Transverse colon (tissue), 4 donors: Measurements from ENCODE around the gene TMEM11. TPM values are rescaled to one million over a fixed set of nuclear protein-coding genes. Genes with fewer than 3 reads are reported as not detected.

ENCODE experiments used
- DNase-seq: peaks from one replicate; pipeline ENCODE4 v3.0.0-alpha.2; 2019
- H3K27ac ChIP-seq, 4 donors: fragments of 200-600 bp; sonication (generic); 2 replicates each; pipeline ENCODE4 v1.5.1; 2016 to 2018; ENCODE audit warnings: inconsistent platforms in 4 of 4
- H3K27me3 ChIP-seq: fragments of 200-600 bp; sonication (generic); 2 replicates; pipeline ENCODE4 v1.5.1; 2017; ENCODE audit warnings: inconsistent platforms
- H3K36me3 ChIP-seq, 4 donors: fragments of 200-600 bp; sonication (generic); 2 replicates each; pipeline ENCODE4 v1.5.1; 2017 to 2019; ENCODE audit warnings: inconsistent platforms in 4 of 4
- H3K4me1 ChIP-seq, 4 donors: fragments of 200-600 bp; sonication (generic); 2 replicates each; pipeline ENCODE4 v1.5.1; 2017 to 2020; ENCODE audit warnings: inconsistent platforms in 4 of 4
- H3K4me3 ChIP-seq, 4 donors: fragments of 200-600 bp; sonication (generic); 1 replicate in 1 of 4; 2 replicates in 3 of 4; pipeline versions ENCODE4 v1.5.1 to v1.6.1; 2017 to 2019; ENCODE audit warnings: inconsistent platforms in 4 of 4
- H3K9me3 ChIP-seq, 2 donors: fragments of 200-600 bp; sonication (generic); 2 replicates each; pipeline ENCODE4 v1.5.1; 2017 to 2019; ENCODE audit warnings: inconsistent platforms in 2 of 2
- CTCF ChIP-seq, 5 experiments: fragments of 200-600 bp in 3 of 5; fragments of 450-650 bp in 2 of 5; sonication (generic) in 3 of 5; IDR thresholded peaks; 1 replicate in 2 of 5; 2 replicates in 3 of 5; pipeline ENCODE4 v1.5.1; 2016 to 2017; ENCODE audit warnings: antibody characterized with exemption in 5 of 5, inconsistent platforms in 3 of 5, mild to moderate bottlenecking in 2 of 5, moderate library complexity in 1 of 5
- EP300 ChIP-seq: sonication (generic); formaldehyde crosslinking; IDR thresholded peaks from one replicate; pipeline ENCODE4 v1.6.1; 2017; ENCODE audit warnings: antibody characterized with exemption, low read depth
- POLR2A ChIP-seq: fragments of 450-650 bp; IDR thresholded peaks from one replicate; pipeline ENCODE4 v1.6.1; 2016; ENCODE audit warnings: antibody characterized with exemption, mild to moderate bottlenecking, moderate library complexity
- POLR2AphosphoS5 ChIP-seq, 3 donors: sonication (generic); formaldehyde crosslinking; IDR thresholded peaks; one replicate each; pipeline ENCODE4 v1.6.1; 2016; ENCODE audit warnings: antibody characterized with exemption in 3 of 3
- WGBS, 2 donors: methylation state at CpG; one replicate each; pipeline ENCODE4 v1.1.5; 2018; ENCODE audit warnings: low coverage in 1 of 2; 5-methylcytosine and 5-hydroxymethylcytosine counted together
- in situ Hi-C, 4 donors: fragments of 200-750 bp; cut with MboI; loops; one replicate each; pipeline versions ENCODE4 v1.15.0 to v1.15.1; 2017; ENCODE audit warnings: low sequenced_read_pairs in 3 of 4, low pct_ligation_motif_present in 1 of 4, low pct_unique_long_range_greater_than_20kb in 1 of 4
- intact Hi-C: fragments of 100-400 bp; cut with DNase I; formaldehyde crosslinking; loops from one replicate; pipeline ENCODE4 v1.15.1; 2023; ENCODE audit warnings: low total_unique reads
- total RNA-seq, 4 donors: library from RNA; depleted of rRNA; stranded (reverse); fragments of >200 nt; gene quantifications; one replicate each; pipeline ENCODE4 v1.1.0, GENCODE V29; 2016

Gene TMEM11
- total RNA-seq, 4 donors from 2014 or later: 15.1 to 35.0 (median 24.5) TPM

GRCh38 chr17:21185061-21185460 lies 28.9 kb downstream of the TMEM11 start:
- Histone ChIP-seq H3K36me3 (peaks cover 0 to 17% (median 0%) of the 10 kb centered on the region in 4 donors), H3K4me1 (no peaks in the 10 kb centered on the region), H3K9me3 (no peaks in the 10 kb centered on the region), H3K27me3 (no peaks in the 10 kb centered on the region), H3K27ac (no peak overlapping the region), H3K4me3 (no peak overlapping the region)
- 95 to 100% methylated on average over 1 of the region's 1 CpG for WGBS, 2 donors
- DNase-seq: no peak
- intact Hi-C loops: no loop called here
- in situ Hi-C loops: no loop called here
- TF ChIP-seq EP300 (no peak), POLR2AphosphoS5 (IDR thresholded peaks at IDR 0.05) (no peak), CTCF (IDR thresholded peaks at IDR 0.05) (no peak), POLR2A (no peak)

- Histone ChIP-seq H3K4me3 (no peak overlapping the region), H3K27me3 (no peaks in the 10 kb centered on the region), H3K4me1 (no peaks in the 10 kb centered on the region), H3K9me3 (no peaks in the 10 kb centered on the region), H3K36me3 (peaks cover 0 to 17% (median 0%) of the 10 kb centered on the region in 4 donors), H3K27ac (no peak overlapping the region)
- in situ Hi-C loops: no loop called here
- TF ChIP-seq POLR2A: no peak
- no peak for TF ChIP-seq EP300
- no peak for TF ChIP-seq CTCF (IDR thresholded peaks at IDR 0.05)
- TF ChIP-seq POLR2AphosphoS5 (IDR thresholded peaks at IDR 0.05): no peak
- no peak for DNase-seq
- intact Hi-C loops: no loop called here
- WGBS, 2 donors: 77 to 98% methylated on average over 2 to 3 of the region's 3 CpGs
These were observed 29.4 kb downstream of the TMEM11 start for GRCh38 chr17:21184570-21184969.

GRCh38 chr17:21183468-21183867 lies 30.5 kb downstream of the TMEM11 start:
- H3K27me3 ChIP-seq: no peaks in the 10 kb centered on the region
- no peaks in the 10 kb centered on the region for H3K9me3 ChIP-seq
- H3K4me1 ChIP-seq: no peaks in the 10 kb centered on the region
- H3K4me3 ChIP-seq: no peak overlapping the region
- peaks cover 0 to 17% (median 0%) of the 10 kb centered on the region in 4 donors for H3K36me3 ChIP-seq
- intact Hi-C loops: no loop called here
- WGBS, 2 donors: 79 to 92% methylated on average over 2 to 5 of the region's 5 CpGs
- in situ Hi-C loops: no loop called here
- TF ChIP-seq EP300 (no peak), POLR2A (no peak), CTCF (IDR thresholded peaks at IDR 0.05) (no peak), POLR2AphosphoS5 (IDR thresholded peaks at IDR 0.05) (no peak)
- DNase-seq: no peak
- H3K27ac ChIP-seq: no peak overlapping the region

- DNase-seq: no peak
- no peak for TF ChIP-seq CTCF (IDR thresholded peaks at IDR 0.05)
- no peak for TF ChIP-seq POLR2A
- TF ChIP-seq EP300: no peak
- TF ChIP-seq POLR2AphosphoS5 (IDR thresholded peaks at IDR 0.05): no peak
- H3K36me3 ChIP-seq: no peaks in the 10 kb centered on the region
- in situ Hi-C loops (no loop called here), intact Hi-C loops (no loop called here)
- H3K27ac ChIP-seq: no peak overlapping the region
- WGBS, 2 donors: 58 to 90% methylated on average over 2 to 13 of the region's 13 CpGs
- no peaks in the 10 kb centered on the region for H3K4me1 ChIP-seq
- H3K27me3 ChIP-seq: no peaks in the 10 kb centered on the region
- no peaks in the 10 kb centered on the region for H3K9me3 ChIP-seq
- no peak overlapping the region for H3K4me3 ChIP-seq
These were observed 35.9 kb downstream of the TMEM11 start for GRCh38 chr17:21177854-21178600.
